SK-N-SH treated with all-trans-retinoic acid at 6 μM for 48 hours (cell line): ENCODE data around the gene GRPEL2.

Experiments used
- ATAC-seq: fragments of 200-7000 bp; cut with Tn5 transposase; 3 replicates; pipeline ENCODE4 v1.9.1; 2020; ENCODE audit warnings: mild to moderate bottlenecking, moderate library complexity
- ARNTL ChIP-seq: fragments of 450-650 bp; formaldehyde crosslinking; IDR thresholded peaks from 2 replicates; pipeline ENCODE4 v1.5.0; 2020; ENCODE audit warnings: low read depth, mild to moderate bottlenecking, moderate library complexity, borderline replicate concordance
- BACH2 ChIP-seq: fragments of 250-450 bp; sonication (Bioruptor Pico); IDR thresholded peaks from 2 replicates; pipeline ENCODE4 v1.9.0; 2021; ENCODE audit warnings: mild to moderate bottlenecking, borderline replicate concordance
- CREB5 ChIP-seq: fragments of 250-450 bp; sonication (Bioruptor Pico); IDR thresholded peaks from 2 replicates; pipeline ENCODE4 v1.5.1; 2020; ENCODE audit warnings: low read depth, mild to moderate bottlenecking, moderate library complexity
- CSDC2 ChIP-seq: fragments of 250-450 bp; sonication (Bioruptor Pico); IDR thresholded peaks from 2 replicates; pipeline ENCODE4 v1.5.0; 2020; ENCODE audit warnings: mild to moderate bottlenecking, moderate library complexity
- CSRNP3 ChIP-seq: fragments of 250-450 bp; sonication (Bioruptor Pico); IDR thresholded peaks from 2 replicates; pipeline ENCODE4 v1.5.1; 2021; ENCODE audit warnings: mild to moderate bottlenecking, moderate library complexity
- ESRRG ChIP-seq: fragments of 250-450 bp; sonication (Bioruptor Pico); IDR thresholded peaks from 2 replicates; pipeline ENCODE4 v1.6.1; 2021; ENCODE audit warnings: mild to moderate bottlenecking
- GLIS3 ChIP-seq: fragments of 250-450 bp; sonication (Bioruptor Pico); IDR thresholded peaks from 2 replicates; pipeline ENCODE4 v1.5.0; 2020; ENCODE audit warnings: mild to moderate bottlenecking, moderate library complexity
- PATZ1 ChIP-seq: fragments of 250-450 bp; sonication (Bioruptor Pico); IDR thresholded peaks from 2 replicates; pipeline ENCODE4 v1.8.0; 2020; ENCODE audit warnings: mild to moderate bottlenecking, moderate library complexity, borderline replicate concordance
- POU6F1 ChIP-seq: fragments of 250-450 bp; sonication (Bioruptor Pico); IDR thresholded peaks from 2 replicates; pipeline ENCODE4 v1.8.0; 2021; ENCODE audit warnings: low read depth, mild to moderate bottlenecking, moderate library complexity, borderline replicate concordance
- PPARA ChIP-seq: fragments of 250-450 bp; sonication (Bioruptor Pico); IDR thresholded peaks from 2 replicates; pipeline ENCODE4 v1.5.0; 2020; ENCODE audit warnings: mild to moderate bottlenecking, borderline replicate concordance
- RARB ChIP-seq: fragments of 250-450 bp; sonication (Bioruptor Pico); IDR thresholded peaks from 2 replicates; pipeline ENCODE4 v1.8.0; 2021; ENCODE audit warnings: mild to moderate bottlenecking, moderate library complexity
- SNAI2 ChIP-seq: fragments of 250-450 bp; sonication (Bioruptor Pico); IDR thresholded peaks from 2 replicates; pipeline ENCODE4 v1.5.0; 2020; ENCODE audit warnings: mild to moderate bottlenecking, moderate library complexity
- TOX ChIP-seq: fragments of 250-450 bp; sonication (Bioruptor Pico); IDR thresholded peaks from 2 replicates; pipeline ENCODE4 v1.8.0; 2021; ENCODE audit warnings: mild to moderate bottlenecking, moderate library complexity, borderline replicate concordance
- TSHZ2 ChIP-seq: fragments of 250-450 bp; sonication (Bioruptor Pico); IDR thresholded peaks from 2 replicates; pipeline ENCODE4 v1.5.0; 2020; ENCODE audit warnings: mild to moderate bottlenecking, moderate library complexity
- ZC3H10 ChIP-seq: fragments of 250-450 bp; sonication (Bioruptor Pico); IDR thresholded peaks from 2 replicates; pipeline ENCODE4 v1.5.1; 2021; ENCODE audit warnings: mild to moderate bottlenecking, moderate library complexity
- ZFP3 ChIP-seq: fragments of 250-450 bp; sonication (Bioruptor Pico); IDR thresholded peaks from 2 replicates; pipeline ENCODE4 v1.5.0; 2020; ENCODE audit warnings: mild to moderate bottlenecking, moderate library complexity
- ZNF565 ChIP-seq: fragments of 450-650 bp; formaldehyde crosslinking; conservative IDR thresholded peaks from 2 replicates; pipeline ENCODE4 v1.5.0; 2020; ENCODE audit warnings: low read depth, mild to moderate bottlenecking, moderate library complexity
- ZNF70 ChIP-seq: fragments of 450-650 bp; formaldehyde crosslinking; IDR thresholded peaks from 2 replicates; pipeline ENCODE4 v1.5.0; 2020; ENCODE audit warnings: mild to moderate bottlenecking, moderate library complexity
- ZNF8 ChIP-seq: fragments of 450-650 bp; formaldehyde crosslinking; IDR thresholded peaks from 2 replicates; pipeline ENCODE4 v1.5.0; 2020; ENCODE audit warnings: mild to moderate bottlenecking, moderate library complexity

GRPEL2 gene

GRCh38 chr5:149374303-149374702, 29.0 kb downstream of the GRPEL2 start (continued):
- TF ChIP-seq PATZ1 (CRISPR knock-in tag) (no peak), TOX (CRISPR knock-in tag) (no peak), CSDC2 (CRISPR knock-in tag) (no peak), BACH2 (CRISPR knock-in tag) (no peak), ESRRG (no peak), ZC3H10 (CRISPR knock-in tag) (no peak)

- ATAC-seq: no peak
- no peak for TF ChIP-seq SNAI2 (CRISPR knock-in tag)
- TF ChIP-seq CREB5 (CRISPR knock-in tag): no peak
- no peak for TF ChIP-seq ARNTL (CRISPR knock-in tag)
- TF ChIP-seq, all 23 proteins: peak for 0
Observed at GRCh38 chr5:149374801-149375200, 29.5 kb downstream of the GRPEL2 start.

GRCh38 chr5:149375434-149375833, 30.1 kb downstream of the GRPEL2 start:
- TF ChIP-seq ZFP3 (CRISPR knock-in tag): no peak
- TF ChIP-seq ESRRG: no peak
- TF ChIP-seq CSDC2 (CRISPR knock-in tag): no peak
- no peak for TF ChIP-seq CSRNP3 (CRISPR knock-in tag)
- ATAC-seq: no peak

GRCh38 chr5:149376104-149376503, 30.8 kb downstream of the GRPEL2 start:
- TF ChIP-seq ZC3H10 (CRISPR knock-in tag): no peak
- TF ChIP-seq POU6F1: no peak
- no peak for TF ChIP-seq CREB5 (CRISPR knock-in tag)
- no peak for TF ChIP-seq ESRRG
- no peak for TF ChIP-seq ZNF8 (CRISPR knock-in tag)
- TF ChIP-seq GLIS3: no peak
- TF ChIP-seq, all 23 proteins: peak for 0
- no peak for ATAC-seq

GRCh38 chr5:149376711-149377447, 31.6 kb downstream of the GRPEL2 start:
- ATAC-seq: no peak
- TF ChIP-seq CSRNP3 (CRISPR knock-in tag): no peak
- no peak for TF ChIP-seq ZNF565 (CRISPR knock-in tag)
- TF ChIP-seq ZFP3 (CRISPR knock-in tag): no peak
- no peak for TF ChIP-seq BACH2 (CRISPR knock-in tag)
- TF ChIP-seq RARB: no peak
- no peak for TF ChIP-seq GLIS3
- no peak for TF ChIP-seq POU6F1
- no peak for TF ChIP-seq TSHZ2 (CRISPR knock-in tag)
- TF ChIP-seq PPARA (CRISPR knock-in tag): no peak
- no peak for TF ChIP-seq ZNF70 (CRISPR knock-in tag)
- no peak for TF ChIP-seq ARNTL (CRISPR knock-in tag)
